PC-9 (cell line): ENCODE data around the gene GPR75. TPM values are rescaled to one million over a fixed set of nuclear protein-coding genes. Genes with fewer than 3 reads are reported as not detected.

Source experiments
- BruUV-seq: library from RNA; stranded (reverse); fragments of 400-500 nt; replicated peaks from 2 replicates; lab custom pipeline; 2021; lab: Mats Ljungman, UMichigan
- CTCF ChIA-PET: fragments of 300-600 bp; sonication (Branson Sonifier 250); formaldehyde crosslinking; loops from one replicate; lab custom pipeline; 2022; ENCODE audit warnings: antibody characterized with exemption; lab: Charles Lee
- POLR2A ChIA-PET: fragments of 300-600 bp; sonication (Branson Sonifier 250); formaldehyde crosslinking; loops from one replicate; lab custom pipeline; 2022; ENCODE audit warnings: antibody characterized with exemption; ENCODE audit not compliant: unreplicated experiment; lab: Charles Lee
- DNase-seq, 2 experiments: peaks; one replicate each; pipeline versions ENCODE4 v3.0.0 to v3.0.0-alpha.2; 2015 to 2022; ENCODE audit warnings: mixed read lengths in 1 of 2
- H2AFZ ChIP-seq: fragments of 200-600 bp; sonication (generic); 2 replicates; pipeline ENCODE4 v1.8.1; 2017; ENCODE audit warnings: antibody characterized with exemption
- H3F3A ChIP-seq: fragments of 200-600 bp; sonication (generic); 2 replicates; pipeline ENCODE4 v1.8.1; 2017; ENCODE audit warnings: antibody characterized with exemption, mild to moderate bottlenecking, low read depth; ENCODE audit not compliant: insufficient read depth
- H3K27ac ChIP-seq: fragments of 200-600 bp; sonication (generic); 2 replicates; pipeline ENCODE4 v1.6.1; 2016; ENCODE audit warnings: mixed run types
- H3K27me3 ChIP-seq: fragments of 200-600 bp; sonication (generic); 2 replicates; pipeline ENCODE4 v1.6.1; 2016; ENCODE audit warnings: low read depth, mixed run types; ENCODE audit not compliant: insufficient read depth
- H3K36me3 ChIP-seq: fragments of 200-600 bp; sonication (generic); 2 replicates; pipeline ENCODE4 v1.6.1; 2016; ENCODE audit warnings: low read depth, mixed run types
- H3K4me1 ChIP-seq: fragments of 200-600 bp; sonication (generic); replicated peaks from 2 replicates; pipeline ENCODE4 v1.6.1; 2016; ENCODE audit warnings: mixed run types; ENCODE audit not compliant: insufficient read depth
- H3K4me2 ChIP-seq: fragments of 200-600 bp; sonication (generic); 2 replicates; pipeline ENCODE4 v1.6.1; 2017; ENCODE audit warnings: mixed run types
- H3K4me3 ChIP-seq: fragments of 200-600 bp; sonication (generic); 2 replicates; pipeline ENCODE4 v1.6.1; 2016; ENCODE audit warnings: mixed run types
- H3K79me2 ChIP-seq: fragments of 200-600 bp; sonication (generic); 2 replicates; pipeline ENCODE4 v1.6.1; 2017; ENCODE audit warnings: low read depth, mixed run types
- H3K9me2 ChIP-seq: fragments of 200-600 bp; sonication (generic); 2 replicates; pipeline ENCODE4 v1.8.1; 2017; ENCODE audit warnings: mild to moderate bottlenecking; ENCODE audit not compliant: insufficient read depth
- H3K9me3 ChIP-seq: fragments of 200-600 bp; sonication (generic); 2 replicates; pipeline ENCODE4 v1.8.1; 2016; ENCODE audit warnings: low read depth; ENCODE audit not compliant: insufficient read depth
- H4K20me1 ChIP-seq: fragments of 200-600 bp; sonication (generic); 2 replicates; pipeline ENCODE4 v1.8.1; 2017; ENCODE audit not compliant: insufficient read depth
- CTCF ChIP-seq: fragments of 200-600 bp; sonication (generic); conservative IDR thresholded peaks from 2 replicates; pipeline ENCODE4 v1.6.1; 2017; ENCODE audit warnings: mixed run types, antibody characterized with exemption, mild to moderate bottlenecking, moderate library complexity
- EZH2 ChIP-seq: fragments of 200-600 bp; sonication (generic); IDR thresholded peaks from 2 replicates; pipeline ENCODE4 v1.8.0; 2017; ENCODE audit warnings: antibody characterized with exemption, low read depth
- intact Hi-C: fragments of 100-400 bp; cut with micrococcal nuclease; formaldehyde crosslinking; loops from one replicate; pipeline ENCODE4 v1.10.0; 2022; ENCODE audit not compliant: unreplicated experiment
- total RNA-seq: library from RNA; stranded (reverse); gene quantifications from 2 replicates; pipeline ENCODE4 v1.2.3, GENCODE V29; 2021

GPR75 gene
- total RNA-seq, 1 experiment from 2014 or later = 3.7 TPM

GRCh38 chr2:53886406-53887280 is 26.9 kb upstream of the GPR75 start:
- no peaks in the 10 kb centered on the region for H3K4me1 ChIP-seq
- H3F3A ChIP-seq = peaks cover under 1% of the 10 kb centered on the region; the same call in 1 of the 2 replicates
- no peaks in the 10 kb centered on the region for H3K9me2 ChIP-seq
- no peak overlapping the region for H3K4me3 ChIP-seq
- CTCF ChIA-PET = no interaction called here
- no peak overlapping the region for H3K27ac ChIP-seq
- POLR2A ChIA-PET = no interaction called here
- BruUV-seq = no TSS peak
- H4K20me1 ChIP-seq = peaks cover 7% of the 10 kb centered on the region; the same call in 1 of the 2 replicates
- no peak overlapping the region for H2AFZ ChIP-seq
- H3K79me2 ChIP-seq = no peaks in the 10 kb centered on the region
- DNase-seq = no peak
- no peak for TF ChIP-seq CTCF
- no peak for TF ChIP-seq EZH2
- intact Hi-C loops = no loop called here
- H3K9me3 ChIP-seq = no peaks in the 10 kb centered on the region
- H3K27me3 ChIP-seq = no peaks in the 10 kb centered on the region
- H3K36me3 ChIP-seq = peaks cover 57% of the 10 kb centered on the region
- H3K4me2 ChIP-seq = no peak overlapping the region

GRCh38 chr2:53884883-53885282 is 25.1 kb upstream of the GPR75 start:
- CTCF ChIA-PET = no interaction called here
- Histone ChIP-seq H3K9me2 (no peaks in the 10 kb centered on the region), H4K20me1 (peaks cover 7% of the 10 kb centered on the region; the same call in 1 of the 2 replicates), H3F3A (peaks cover 6% of the 10 kb centered on the region), H3K27me3 (no peaks in the 10 kb centered on the region), H3K79me2 (no peaks in the 10 kb centered on the region), H3K4me2 (no peak overlapping the region), H3K27ac (no peak overlapping the region), H3K4me1 (no peaks in the 10 kb centered on the region), H3K9me3 (no peaks in the 10 kb centered on the region), H2AFZ (no peak overlapping the region), H3K4me3 (no peak overlapping the region), H3K36me3 (peaks cover 46% of the 10 kb centered on the region)
- intact Hi-C loops = no loop called here
- no peak for TF ChIP-seq CTCF
- TF ChIP-seq EZH2 = no peak
- no TSS peak for BruUV-seq
- POLR2A ChIA-PET = no interaction called here
- DNase-seq = no peak

- Histone ChIP-seq H3K4me2 (no peak overlapping the region), H3K36me3 (peaks cover 33% of the 10 kb centered on the region), H2AFZ (no peak overlapping the region), H3K27me3 (no peaks in the 10 kb centered on the region), H3K4me3 (no peak overlapping the region), H3K79me2 (no peaks in the 10 kb centered on the region), H3K9me2 (no peaks in the 10 kb centered on the region), H3F3A (peaks cover 6% of the 10 kb centered on the region), H4K20me1 (peaks cover 7% of the 10 kb centered on the region; the same call in 1 of the 2 replicates), H3K9me3 (no peaks in the 10 kb centered on the region), H3K4me1 (no peaks in the 10 kb centered on the region), H3K27ac (no peak overlapping the region)
- intact Hi-C loops = no loop called here
- ChIA-PET CTCF (no interaction called here), POLR2A (no interaction called here)
- no peak for DNase-seq
- BruUV-seq = no TSS peak
- TF ChIP-seq EZH2 (no peak), CTCF (no peak)
Measured at GRCh38 chr2:53881986-53882385, 22.2 kb upstream of the GPR75 start.
